Fibroblast of pulmonary artery (primary cell): ENCODE results near the gene PPFIA2.

Source experiments
- DNase-seq: peaks from one replicate; pipeline ENCODE4 v3.0.0-alpha.2; 2010; ENCODE audit warnings: low read depth
- H3K4me3 ChIP-seq: replicated peaks from 2 replicates; pipeline ENCODE4 v1.5.1; 2011; ENCODE audit warnings: low read depth, mild to moderate bottlenecking, control low read depth, low read length, moderate library complexity
- TF ChIP-seq, protein P1 (sequence below): IDR thresholded peaks from 2 replicates; pipeline ENCODE4 v1.5.1; 2011; ENCODE audit warnings: mild to moderate bottlenecking, control low read depth, low read length, inconsistent platforms; ENCODE audit errors: missing control alignments

The PPFIA2 gene

DNA sequence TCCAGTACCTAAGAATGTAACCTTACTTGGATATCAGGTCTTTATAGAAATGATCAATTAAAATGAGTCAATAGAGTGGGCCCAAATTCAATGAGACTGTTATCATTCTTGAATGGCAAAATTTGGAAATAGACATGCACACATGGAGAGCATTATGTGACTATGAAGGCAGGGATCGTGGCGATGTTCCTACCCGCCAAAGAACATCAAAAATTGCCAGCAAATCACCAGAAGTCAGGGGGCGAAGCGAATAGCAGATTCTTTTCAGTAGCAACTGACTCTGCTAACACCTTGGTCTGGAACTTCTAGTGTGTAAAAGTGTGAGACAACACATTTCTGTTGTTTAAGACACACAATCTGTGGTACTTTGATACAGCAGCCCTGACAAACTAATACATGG is 488.8 kb downstream of the PPFIA2 start:
- no peak for DNase-seq
- H3K4me3 ChIP-seq, result no peak overlapping the region
- TF ChIP-seq, protein P1, sequence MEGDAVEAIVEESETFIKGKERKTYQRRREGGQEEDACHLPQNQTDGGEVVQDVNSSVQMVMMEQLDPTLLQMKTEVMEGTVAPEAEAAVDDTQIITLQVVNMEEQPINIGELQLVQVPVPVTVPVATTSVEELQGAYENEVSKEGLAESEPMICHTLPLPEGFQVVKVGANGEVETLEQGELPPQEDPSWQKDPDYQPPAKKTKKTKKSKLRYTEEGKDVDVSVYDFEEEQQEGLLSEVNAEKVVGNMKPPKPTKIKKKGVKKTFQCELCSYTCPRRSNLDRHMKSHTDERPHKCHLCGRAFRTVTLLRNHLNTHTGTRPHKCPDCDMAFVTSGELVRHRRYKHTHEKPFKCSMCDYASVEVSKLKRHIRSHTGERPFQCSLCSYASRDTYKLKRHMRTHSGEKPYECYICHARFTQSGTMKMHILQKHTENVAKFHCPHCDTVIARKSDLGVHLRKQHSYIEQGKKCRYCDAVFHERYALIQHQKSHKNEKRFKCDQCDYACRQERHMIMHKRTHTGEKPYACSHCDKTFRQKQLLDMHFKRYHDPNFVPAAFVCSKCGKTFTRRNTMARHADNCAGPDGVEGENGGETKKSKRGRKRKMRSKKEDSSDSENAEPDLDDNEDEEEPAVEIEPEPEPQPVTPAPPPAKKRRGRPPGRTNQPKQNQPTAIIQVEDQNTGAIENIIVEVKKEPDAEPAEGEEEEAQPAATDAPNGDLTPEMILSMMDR, result no peak

DNA sequence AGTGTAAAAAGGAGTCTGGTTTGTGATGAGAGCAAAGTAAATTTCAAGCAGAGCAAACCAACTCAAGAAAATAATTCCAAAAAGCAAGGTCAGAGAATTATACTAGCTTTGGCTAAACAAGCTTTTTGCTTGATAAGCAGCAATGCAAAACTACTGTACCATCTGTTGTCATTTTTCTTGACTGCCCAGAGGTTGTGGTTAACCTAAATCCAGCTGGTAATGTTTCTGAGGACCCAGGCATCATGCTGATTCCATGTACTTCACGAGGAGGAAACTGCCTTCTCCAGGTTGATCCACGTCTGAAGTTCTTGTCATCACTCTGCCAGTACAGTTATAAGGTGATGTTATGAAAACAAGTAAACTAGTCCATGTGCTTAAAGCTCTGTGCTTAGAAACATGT is 496.1 kb downstream of the PPFIA2 start:
- DNase-seq, result no peak
- no peak overlapping the region for H3K4me3 ChIP-seq
- TF ChIP-seq, protein P1, result no peak

DNA sequence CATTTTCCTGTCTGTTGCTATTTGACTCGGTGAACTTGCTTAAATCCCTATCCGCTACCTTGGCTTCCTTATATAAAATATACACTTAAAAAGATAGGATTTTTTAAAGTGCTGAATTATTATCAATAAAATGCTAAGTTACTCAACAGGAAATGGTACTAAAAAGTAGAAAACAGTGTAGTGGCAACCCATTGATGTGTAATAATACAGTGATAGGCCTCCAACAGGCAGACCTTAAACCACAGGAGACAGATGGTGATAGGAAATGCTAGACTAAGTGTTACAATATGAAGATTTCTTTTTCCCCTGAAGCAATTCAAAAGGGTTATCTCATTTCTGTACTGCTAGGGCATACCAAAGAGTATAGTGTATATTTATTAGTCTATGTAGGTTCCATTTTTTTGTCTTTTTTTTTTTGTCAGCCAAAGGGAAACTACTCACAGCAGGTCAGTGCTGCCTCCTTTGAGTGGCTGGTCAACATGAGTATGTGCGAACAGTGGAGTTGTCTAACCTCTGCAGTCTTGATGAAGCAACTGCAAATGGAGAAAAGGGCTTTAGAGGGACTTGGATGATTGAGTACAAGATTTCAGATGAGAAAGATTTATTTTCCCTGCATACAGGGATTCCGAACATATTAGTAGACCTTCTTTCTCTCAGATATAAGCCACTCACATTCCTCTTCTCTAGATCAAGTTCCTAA is 497.5 kb downstream of the PPFIA2 start:
- TF ChIP-seq, protein P1, result no peak
- no peak for DNase-seq
- no peak overlapping the region for H3K4me3 ChIP-seq

DNA sequence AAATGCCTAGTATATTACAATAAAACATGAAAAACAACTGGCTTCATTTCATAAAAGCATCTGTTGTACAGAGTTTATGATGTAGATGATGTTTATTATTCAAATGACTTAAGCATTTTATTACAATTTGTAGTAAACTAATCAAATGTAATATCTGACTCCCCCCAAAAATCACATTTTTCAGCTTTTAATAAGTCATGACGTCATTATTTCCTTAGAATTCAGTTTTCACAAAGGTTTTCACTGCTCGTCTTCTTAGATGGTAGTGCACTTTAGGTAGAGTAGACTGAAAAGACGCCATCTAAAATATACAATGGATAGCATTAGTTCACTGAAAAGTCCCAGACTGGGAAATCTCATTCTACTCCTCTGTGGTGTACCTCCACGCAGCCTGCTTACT is 499.8 kb downstream of the PPFIA2 start:
- H3K4me3 ChIP-seq, result no peak overlapping the region
- no peak for DNase-seq
- TF ChIP-seq, protein P1, result no peak

DNA sequence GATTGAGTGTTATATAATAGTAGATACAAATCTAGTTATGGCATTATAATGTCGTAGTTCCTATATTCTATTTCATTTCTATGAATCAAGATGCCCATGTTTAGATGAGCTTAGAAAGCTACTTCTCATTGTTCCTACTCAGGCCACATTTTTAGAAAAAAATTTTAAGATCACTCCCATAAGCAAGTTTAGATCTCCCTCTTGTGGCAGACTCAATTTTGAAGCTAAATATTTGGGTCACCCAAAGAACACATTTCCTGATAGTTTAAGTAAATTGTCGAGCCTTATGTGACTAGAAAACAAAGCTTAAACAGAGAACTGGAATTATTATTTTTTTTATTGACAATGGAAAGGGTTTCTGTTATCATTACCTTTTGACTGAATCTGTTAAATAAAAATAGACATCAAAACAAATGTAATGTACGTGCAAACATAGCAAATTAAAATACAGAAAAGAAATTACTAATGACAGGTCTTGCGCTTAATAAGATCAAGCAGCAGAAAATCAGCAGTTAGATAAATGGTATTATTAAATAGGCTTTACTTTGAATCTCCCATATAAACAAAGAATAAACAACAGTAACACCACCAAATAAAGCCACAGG is 501.1 kb downstream of the PPFIA2 start:
- TF ChIP-seq, protein P1, result peak; percentile 65
- DNase-seq, result peak; percentile 71
- no peak overlapping the region for H3K4me3 ChIP-seq

DNA sequence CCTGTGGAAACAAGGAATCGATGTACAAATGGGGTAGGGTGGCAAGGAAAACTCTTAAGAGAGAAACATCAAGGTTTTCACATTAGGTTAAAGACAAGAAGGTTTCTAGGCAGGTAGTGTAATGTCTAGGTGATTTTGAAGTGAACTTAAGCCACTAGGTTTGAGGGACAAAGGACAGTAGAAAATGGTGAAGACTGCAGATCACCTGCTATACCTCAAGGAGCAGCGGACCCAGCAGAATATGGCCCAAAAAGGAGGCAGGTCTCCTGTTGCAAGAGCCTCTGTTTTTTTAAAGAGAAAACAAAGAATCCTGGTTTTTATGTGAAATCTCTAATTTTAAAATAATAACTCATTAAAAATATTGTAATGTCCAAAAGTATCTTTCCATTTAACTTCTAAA is 503.2 kb downstream of the PPFIA2 start:
- H3K4me3 ChIP-seq, result no peak overlapping the region
- TF ChIP-seq, protein P1, result no peak
- DNase-seq, result no peak

DNA sequence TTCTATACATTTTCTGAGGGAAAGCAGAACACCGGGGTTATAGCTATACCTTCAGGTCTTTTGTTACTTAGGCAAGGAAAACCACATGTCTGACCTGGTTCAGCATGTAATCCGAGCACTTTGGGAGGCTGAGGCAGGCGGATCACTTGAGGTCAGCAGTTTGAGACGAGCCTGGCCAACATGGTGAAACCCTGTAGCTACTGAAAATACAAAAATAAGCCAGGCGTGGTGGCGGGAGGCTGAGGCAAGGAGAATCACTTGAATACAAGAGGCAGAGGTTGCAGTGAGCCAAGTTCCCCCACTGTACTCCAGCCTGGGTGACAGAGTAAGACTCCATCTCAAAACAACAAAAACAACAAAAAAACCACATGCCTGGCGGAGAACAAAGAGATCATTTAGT is 503.7 kb downstream of the PPFIA2 start:
- no peak for DNase-seq
- no peak overlapping the region for H3K4me3 ChIP-seq
- TF ChIP-seq, protein P1, result no peak
